ENCODE data around the gene CDH18. TPM values are rescaled to one million over a fixed set of nuclear protein-coding genes. Genes with fewer than 3 reads are reported as not detected.

The CDH18 gene
- total RNA-seq, 1 experiment from 2014 or later: not detected

DNA sequence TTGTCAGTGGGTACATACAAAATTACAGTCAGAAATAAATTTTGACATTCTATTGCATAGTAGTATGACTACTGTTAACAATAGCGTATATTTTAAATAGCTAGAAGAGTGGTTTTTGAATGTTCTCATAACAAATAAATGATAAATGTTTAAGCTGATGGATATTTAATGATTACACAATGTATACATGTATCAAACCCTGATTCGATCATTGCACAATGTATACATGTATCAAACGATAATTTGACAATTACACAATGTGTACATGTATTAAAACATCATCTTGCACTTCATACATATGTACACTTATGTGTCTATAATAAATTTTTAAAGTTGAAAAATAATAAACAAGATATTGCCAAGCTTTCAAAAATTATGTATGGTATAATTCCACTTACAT is 87.7 kb downstream of the CDH18 start:
- H3K4me1 ChIP-seq (ENCODE audit: control insufficient read depth in 1 of 2, insufficient read depth in 2 of 2, low read length in 2 of 2): no peaks in the 10 kb centered on the region
- ChIA-PET RAD21 (ENCODE audit: low non-redundant PET in 1 of 2, low total read pairs in 2 of 2, uncharacterized antibody in 2 of 2, unreplicated experiment in 2 of 2) (no interaction called here), CTCF (no interaction called here), POLR2A (no interaction called here)
- H3K9me3 ChIP-seq (ENCODE audit: control insufficient read depth in 1 of 2, insufficient read depth in 1 of 2, low read depth in 1 of 2, low read length in 2 of 2): peaks cover 4 to 9% of the 10 kb centered on the region in 2 experiments; a peak in 2 of 4 replicates
- no peaks in the 10 kb centered on the region for H3K36me3 ChIP-seq (ENCODE audit: control insufficient read depth in 1 of 2, insufficient read depth in 2 of 2, low read length in 2 of 2)
- no peaks in the 10 kb centered on the region for H3K27me3 ChIP-seq (ENCODE audit: insufficient read depth, low read length)
- H3K9me2 ChIP-seq (ENCODE audit: insufficient read depth): no peaks in the 10 kb centered on the region
- intact Hi-C loops (cut with micrococcal nuclease): no loop called here
- no peak for ATAC-seq
- TF ChIP-seq POLR2AphosphoS5 (IDR thresholded peaks at IDR 0.05; ENCODE audit: low read depth, low read length) (no peak), YY1 (IDR thresholded peaks at IDR 0.05; ENCODE audit: extremely low read depth, insufficient replicate concordance, low read depth, low read length) (no peak), SP1 (IDR thresholded peaks at IDR 0.05; ENCODE audit: low read depth) (no peak), FOSL1 (IDR thresholded peaks at IDR 0.05; ENCODE audit: low read depth) (no peak), ZFX (IDR thresholded peaks at IDR 0.05) (no peak), JUND (IDR thresholded peaks at IDR 0.05) (no peak), CEBPB (IDR thresholded peaks at IDR 0.05; ENCODE audit: low read depth) (no peak), ELF1 (IDR thresholded peaks at IDR 0.05; ENCODE audit: borderline replicate concordance, low read depth) (no peak), ZNF274 (IDR thresholded peaks at IDR 0.05; ENCODE audit: low read depth, low read length) (no peak), EZH2phosphoT487 (IDR thresholded peaks at IDR 0.05; ENCODE audit: borderline replicate concordance) (no peak)
- TF ChIP-seq, protein P1, sequence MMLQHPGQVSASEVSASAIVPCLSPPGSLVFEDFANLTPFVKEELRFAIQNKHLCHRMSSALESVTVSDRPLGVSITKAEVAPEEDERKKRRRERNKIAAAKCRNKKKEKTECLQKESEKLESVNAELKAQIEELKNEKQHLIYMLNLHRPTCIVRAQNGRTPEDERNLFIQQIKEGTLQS (IDR thresholded peaks at IDR 0.05): no peak
- H2AFZ ChIP-seq (ENCODE audit: low read depth, low read length, poor library complexity, severe bottlenecking): no peak overlapping the region
- no peak overlapping the region for H3K9ac ChIP-seq (ENCODE audit: low read length)
- no peaks in the 10 kb centered on the region for H3K79me2 ChIP-seq (ENCODE audit: insufficient read depth, low read length)
- H3K4me2 ChIP-seq (ENCODE audit: low read length): no peak overlapping the region
- no peak overlapping the region for H3K27ac ChIP-seq (ENCODE audit: low read depth, low read length)
- no peak for DNase-seq (ENCODE audit: low read depth, low spot score)
- no TSS peak for BruUV-seq (replicated peaks)
- H4K20me1 ChIP-seq (ENCODE audit: insufficient read depth): no peaks in the 10 kb centered on the region
- H3K4me3 ChIP-seq (replicated peaks in 1 of 2; ENCODE audit: low read depth in 1 of 2, low read length in 2 of 2): no peak overlapping the region

DNA sequence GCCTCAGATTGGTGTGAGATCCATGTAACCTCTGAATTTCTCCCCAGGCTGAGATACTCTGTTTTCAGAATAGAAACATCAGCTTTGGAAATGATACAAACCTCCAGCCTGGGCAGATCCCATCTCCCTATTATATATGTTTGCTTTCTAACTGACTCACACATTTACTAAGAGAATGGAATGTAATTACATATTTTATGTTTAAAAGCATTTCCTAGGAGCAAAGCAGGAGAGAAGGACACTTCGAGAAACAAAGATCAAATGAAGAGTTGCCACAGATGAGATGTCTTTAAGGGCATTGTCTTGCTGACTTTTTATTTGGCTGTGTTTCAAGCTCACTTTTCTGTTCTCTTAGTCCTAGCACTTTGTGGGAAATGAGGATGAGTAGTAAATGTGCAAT is 96.3 kb downstream of the CDH18 start:
- Histone ChIP-seq H3K36me3 (ENCODE audit: control insufficient read depth in 1 of 2, insufficient read depth in 2 of 2, low read length in 2 of 2) (no peaks in the 10 kb centered on the region), H3K27me3 (ENCODE audit: insufficient read depth, low read length) (no peaks in the 10 kb centered on the region), H3K9ac (ENCODE audit: low read length) (no peak overlapping the region), H3K9me3 (ENCODE audit: control insufficient read depth in 1 of 2, insufficient read depth in 1 of 2, low read depth in 1 of 2, low read length in 2 of 2) (peaks cover 13 to 26% of the 10 kb centered on the region in 2 experiments; a peak in 3 of 4 replicates), H3K79me2 (ENCODE audit: insufficient read depth, low read length) (no peaks in the 10 kb centered on the region), H3K4me2 (ENCODE audit: low read length) (no peak overlapping the region), H3K4me1 (ENCODE audit: control insufficient read depth in 1 of 2, insufficient read depth in 2 of 2, low read length in 2 of 2) (no peaks in the 10 kb centered on the region), H3K27ac (ENCODE audit: low read depth, low read length) (no peak overlapping the region), H3K4me3 (replicated peaks in 1 of 2; ENCODE audit: low read depth in 1 of 2, low read length in 2 of 2) (no peak overlapping the region), H3K9me2 (ENCODE audit: insufficient read depth) (no peaks in the 10 kb centered on the region), H4K20me1 (ENCODE audit: insufficient read depth) (no peaks in the 10 kb centered on the region; the same call in 1 of the 2 replicates), H2AFZ (ENCODE audit: low read depth, low read length, poor library complexity, severe bottlenecking) (no peak overlapping the region)
- CTCF ChIA-PET: no interaction called here
- POLR2A ChIA-PET: no interaction called here
- no peak for TF ChIP-seq EZH2phosphoT487 (IDR thresholded peaks at IDR 0.05; ENCODE audit: borderline replicate concordance)
- no peak for TF ChIP-seq POLR2AphosphoS5 (IDR thresholded peaks at IDR 0.05; ENCODE audit: low read depth, low read length)
- no peak for TF ChIP-seq ZNF274 (IDR thresholded peaks at IDR 0.05; ENCODE audit: low read depth, low read length)
- no peak for TF ChIP-seq FOSL1 (IDR thresholded peaks at IDR 0.05; ENCODE audit: low read depth)
- TF ChIP-seq SP1 (IDR thresholded peaks at IDR 0.05; ENCODE audit: low read depth): no peak
- TF ChIP-seq POLR2A (IDR thresholded peaks at IDR 0.05; ENCODE audit: borderline replicate concordance, extremely low read depth, insufficient read depth, insufficient read length): no peak
- no peak for ATAC-seq
- intact Hi-C loops (cut with micrococcal nuclease): no loop called here
- RAD21 ChIA-PET (ENCODE audit: low non-redundant PET in 1 of 2, low total read pairs in 2 of 2, uncharacterized antibody in 2 of 2, unreplicated experiment in 2 of 2): no interaction called here
- no TSS peak for BruUV-seq (replicated peaks)
- no peak for DNase-seq (ENCODE audit: low read depth, low spot score)
